Measurements from ENCODE around the gene NINJ1. TPM values are rescaled to one million over a fixed set of nuclear protein-coding genes. Genes with fewer than 3 reads are reported as not detected.
"Not testable (repeated sequence)": the region's sequence is repeated elsewhere in the genome, so short reads cannot be mapped to it uniquely, and the experiment has no call there.

The NINJ1 gene
- total and polyA plus RNA-seq, 8 donors: 9.3 to 153 (median 34.6) TPM

DNA sequence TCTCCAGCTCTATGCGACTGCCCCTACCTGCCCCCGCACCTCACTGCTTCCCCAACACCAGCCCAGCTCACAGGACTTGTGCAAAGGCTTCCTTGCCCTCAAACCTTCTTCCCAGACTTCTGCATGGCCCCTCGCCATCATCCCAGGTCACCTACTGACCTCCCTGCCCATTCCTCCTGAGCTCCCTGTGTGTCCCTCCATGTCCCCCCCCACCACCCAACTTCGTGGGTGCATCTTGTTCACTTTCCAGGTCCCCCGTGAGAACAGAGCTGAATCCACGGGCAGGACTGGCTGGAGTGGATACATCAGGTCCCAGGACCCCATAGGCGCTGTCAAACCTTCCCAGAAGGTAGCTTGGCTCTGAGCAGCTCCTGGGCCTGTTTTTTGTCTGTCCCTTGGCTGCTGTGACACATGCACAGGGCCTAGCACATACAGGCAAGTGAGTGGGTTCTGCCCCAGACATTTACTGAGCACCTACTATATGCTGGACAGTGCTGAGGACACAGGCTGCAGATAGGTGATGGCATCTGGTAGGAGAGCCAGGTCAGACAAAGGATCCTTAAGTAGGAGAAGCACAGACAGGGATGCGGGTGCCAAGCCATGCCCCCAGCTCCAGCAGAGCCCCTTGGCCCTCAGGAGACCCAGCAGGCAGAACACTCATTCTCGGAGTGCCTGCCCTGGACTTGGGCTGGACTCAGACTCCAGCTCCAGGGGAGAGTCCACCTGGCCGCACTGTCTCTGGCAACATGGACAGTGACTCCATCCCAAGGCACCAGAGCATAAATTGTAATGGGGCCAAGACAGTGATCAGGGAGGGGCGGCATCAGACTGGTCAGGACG, 15.0 kb downstream of the NINJ1 start:
- intact Hi-C loops (cut with DNase I; ENCODE audit: low total_unique reads): no loop called here
- H3K4me3 ChIP-seq: no peak overlapping the region
- WGBS, 5 donors: 81 to 94% (median 92%) methylated on average over 9 to 12 of the region's 12 CpGs
- peak in 1 of 2 donors; percentile 7 for DNase-seq
- TF ChIP-seq CTCF (IDR thresholded peaks at IDR 0.05) (no peak), EP300 (IDR thresholded peaks at IDR 0.05) (no peak), POLR2A (IDR thresholded peaks at IDR 0.05) (no peak), POLR2AphosphoS5 (IDR thresholded peaks at IDR 0.05) (no peak)
- peak overlapping the region in 4 of 5 donors; percentile 42 to 84 (median 82) for H3K27ac ChIP-seq
- H3K27me3 ChIP-seq: no peaks in the 10 kb centered on the region
- H3K9me3 ChIP-seq: no peaks in the 10 kb centered on the region
- H3K4me1 ChIP-seq: peaks cover 22 to 61% (median 33%) of the 10 kb centered on the region in 4 donors
- peaks cover 9 to 36% (median 33%) of the 10 kb centered on the region in 4 donors for H3K36me3 ChIP-seq

GRCh38 chr9:93117924-93118862, 15.9 kb downstream of the NINJ1 start:
- DNase-seq: peak in 1 of 2 donors; percentile 2
- TF ChIP-seq CTCF (IDR thresholded peaks at IDR 0.05): no peak
- TF ChIP-seq POLR2A (IDR thresholded peaks at IDR 0.05): no peak
- TF ChIP-seq EP300 (IDR thresholded peaks at IDR 0.05): no peak
- TF ChIP-seq POLR2AphosphoS5 (IDR thresholded peaks at IDR 0.05): no peak
- H3K4me3 ChIP-seq: no peak overlapping the region
- H3K27ac ChIP-seq: peak overlapping the region in 1 of 5 donors; percentile 84
- H3K27me3 ChIP-seq: no peaks in the 10 kb centered on the region
- intact Hi-C loops (cut with DNase I; ENCODE audit: low total_unique reads): no loop called here
- no peaks in the 10 kb centered on the region for H3K9me3 ChIP-seq
- peaks cover 10 to 36% (median 33%) of the 10 kb centered on the region in 4 donors for H3K36me3 ChIP-seq
- H3K4me1 ChIP-seq: peaks cover 22 to 64% (median 33%) of the 10 kb centered on the region in 4 donors
- 88 to 95% (median 93%) methylated on average over 12 of the region's 12 CpGs for WGBS, 5 donors

- WGBS, 5 donors: 89 to 92% (median 90%) methylated on average over 9 of the region's 9 CpGs
- H3K4me3 ChIP-seq; H3K27ac ChIP-seq; intact Hi-C loops (cut with DNase I; ENCODE audit: low total_unique reads); H3K9me3 ChIP-seq; H3K27me3 ChIP-seq; DNase-seq: not testable (repeated sequence)
- H3K36me3 ChIP-seq: peaks cover 14 to 36% (median 34%) of the 10 kb centered on the region in 4 donors
- peaks cover 22 to 64% (median 33%) of the 10 kb centered on the region in 4 donors for H3K4me1 ChIP-seq
Measured at GRCh38 chr9:93117521-93117920, 16.5 kb downstream of the NINJ1 start.

- H3K4me3 ChIP-seq: no peak overlapping the region
- no peaks in the 10 kb centered on the region for H3K27me3 ChIP-seq
- peaks cover 18 to 38% (median 37%) of the 10 kb centered on the region in 4 donors for H3K36me3 ChIP-seq
- H3K4me1 ChIP-seq: peaks cover 22 to 64% (median 33%) of the 10 kb centered on the region in 4 donors
- intact Hi-C loops (cut with DNase I; ENCODE audit: low total_unique reads): no loop called here
- H3K27ac ChIP-seq: peak overlapping the region in 4 of 5 donors; percentile 50 to 82 (median 70)
- H3K9me3 ChIP-seq: no peaks in the 10 kb centered on the region
- TF ChIP-seq POLR2AphosphoS5 (IDR thresholded peaks at IDR 0.05): peak; percentile 19 to 74 (median 38)
- no peak for TF ChIP-seq CTCF (IDR thresholded peaks at IDR 0.05)
- TF ChIP-seq POLR2A (IDR thresholded peaks at IDR 0.05): no peak
- no peak for TF ChIP-seq EP300 (IDR thresholded peaks at IDR 0.05)
- DNase-seq: peak; percentile 70 to 82
- 48 to 65% (median 59%) methylated on average over 11 to 17 of the region's 17 CpGs for WGBS, 5 donors
Measured at GRCh38 chr9:93116072-93116961, 17.7 kb downstream of the NINJ1 start.
